PC-3 (cell line): ENCODE data around the gene CD164L2. TPM values are rescaled to one million over a fixed set of nuclear protein-coding genes. Genes with fewer than 3 reads are reported as not detected.

ENCODE experiments used
- ATAC-seq: fragments of 200-7000 bp; cut with Tn5 transposase; 2 replicates; pipeline ENCODE4 v1.9.1; 2020; ENCODE audit warnings: mild to moderate bottlenecking, moderate library complexity
- BruUV-seq: library from RNA; stranded (reverse); fragments of 400-500 nt; replicated peaks from 2 replicates; lab custom pipeline; 2021; lab: Mats Ljungman, UMichigan
- CTCF ChIA-PET: fragments of 300-600 bp; sonication (Branson Sonifier 250); formaldehyde crosslinking; loops from one replicate; lab custom pipeline; 2022; ENCODE audit warnings: antibody characterized with exemption; lab: Charles Lee
- POLR2A ChIA-PET: fragments of 300-600 bp; sonication (Branson Sonifier 250); formaldehyde crosslinking; loops from one replicate; lab custom pipeline; 2022; ENCODE audit warnings: antibody characterized with exemption; ENCODE audit not compliant: unreplicated experiment; lab: Charles Lee
- DNase-seq: peaks from one replicate; pipeline ENCODE4 v3.0.0-alpha.2; 2015
- H2AFZ ChIP-seq: fragments of 300-600 bp; sonication (generic); 2 replicates; pipeline ENCODE4 v1.6.0; 2016; ENCODE audit warnings: antibody characterized with exemption, low read length
- H3F3A ChIP-seq: fragments of 300-600 bp; sonication (generic); one replicate; pipeline ENCODE4 v1.6.0; 2017; ENCODE audit warnings: antibody characterized with exemption, low read length, control low read depth, mild to moderate bottlenecking; ENCODE audit not compliant: unreplicated experiment
- H3K27ac ChIP-seq: fragments of 300-600 bp; sonication (generic); 2 replicates; pipeline ENCODE4 v1.5.1; 2016; ENCODE audit warnings: mild to moderate bottlenecking, low read length
- H3K27me3 ChIP-seq: fragments of 300-600 bp; sonication (generic); 2 replicates; pipeline ENCODE4 v1.6.1; 2016; ENCODE audit warnings: low read length, mixed read lengths
- H3K36me3 ChIP-seq: fragments of 300-600 bp; sonication (generic); 2 replicates; pipeline ENCODE4 v1.6.1; 2016; ENCODE audit warnings: low read depth, mixed run types, low read length, mixed read lengths
- H3K4me1 ChIP-seq: fragments of 300-600 bp; sonication (generic); 2 replicates; pipeline ENCODE4 v1.5.1; 2016; ENCODE audit warnings: low read length; ENCODE audit not compliant: insufficient read depth
- H3K4me2 ChIP-seq: fragments of 300-600 bp; sonication (generic); 2 replicates; pipeline ENCODE4 v1.6.0; 2016; ENCODE audit warnings: low read length
- H3K4me3 ChIP-seq: fragments of 300-600 bp; sonication (generic); 2 replicates; pipeline ENCODE4 v1.5.1; 2016; ENCODE audit warnings: mild to moderate bottlenecking, low read length, mixed read lengths
- H3K79me2 ChIP-seq: fragments of 300-600 bp; sonication (generic); 2 replicates; pipeline ENCODE4 v1.6.1; 2017; ENCODE audit warnings: low read length, mixed read lengths
- H3K9ac ChIP-seq: fragments of 300-600 bp; sonication (generic); 2 replicates; pipeline ENCODE4 v1.6.0; 2016; ENCODE audit warnings: mild to moderate bottlenecking, low read length
- H3K9me2 ChIP-seq: fragments of 300-600 bp; sonication (generic); replicated peaks from 2 replicates; pipeline ENCODE4 v1.6.1; 2016; ENCODE audit warnings: mixed run types, low read length, mixed read lengths
- H3K9me3 ChIP-seq: fragments of 300-600 bp; sonication (generic); 2 replicates; pipeline ENCODE4 v1.6.1; 2016; ENCODE audit warnings: low read length, mixed read lengths
- H4K20me1 ChIP-seq: fragments of 300-600 bp; sonication (generic); 2 replicates; pipeline ENCODE4 v1.6.1; 2016; ENCODE audit warnings: low read length, mixed read lengths
- EZH2 ChIP-seq: fragments of 300-600 bp; sonication (generic); IDR thresholded peaks from one replicate; pipeline ENCODE4 v1.6.1; 2017; ENCODE audit warnings: antibody characterized with exemption, mild to moderate bottlenecking, low read length; ENCODE audit not compliant: unreplicated experiment
- EZH2phosphoT487 ChIP-seq: fragments of 300-600 bp; sonication (generic); IDR thresholded peaks from 2 replicates; pipeline ENCODE4 v1.6.1; 2018; ENCODE audit warnings: mild to moderate bottlenecking, antibody characterized with exemption, low read length, borderline replicate concordance
- intact Hi-C: fragments of 100-400 bp; cut with micrococcal nuclease; formaldehyde crosslinking; loops from 2 replicates; pipeline ENCODE4 v1.9.0; 2023
- total RNA-seq: library from RNA; depleted of rRNA; stranded (reverse); fragments of >200 nt; gene quantifications from 2 replicates; pipeline ENCODE4 v1.2.3, GENCODE V29; 2014
- TF ChIP-seq, protein P1 (sequence below): fragments of 300-600 bp; sonication (generic); conservative IDR thresholded peaks from 2 replicates; pipeline ENCODE4 v1.5.1; 2017; ENCODE audit warnings: antibody characterized with exemption, low read depth, mild to moderate bottlenecking, low read length

Gene CD164L2
- total RNA-seq, 1 experiment from 2014 or later: 0.47 TPM

- intact Hi-C loops: no loop called here
- CTCF ChIA-PET: no interaction called here
These were observed 528 bp upstream of the CD164L2 start for GRCh38 chr1:27383661-27384060.

DNA sequence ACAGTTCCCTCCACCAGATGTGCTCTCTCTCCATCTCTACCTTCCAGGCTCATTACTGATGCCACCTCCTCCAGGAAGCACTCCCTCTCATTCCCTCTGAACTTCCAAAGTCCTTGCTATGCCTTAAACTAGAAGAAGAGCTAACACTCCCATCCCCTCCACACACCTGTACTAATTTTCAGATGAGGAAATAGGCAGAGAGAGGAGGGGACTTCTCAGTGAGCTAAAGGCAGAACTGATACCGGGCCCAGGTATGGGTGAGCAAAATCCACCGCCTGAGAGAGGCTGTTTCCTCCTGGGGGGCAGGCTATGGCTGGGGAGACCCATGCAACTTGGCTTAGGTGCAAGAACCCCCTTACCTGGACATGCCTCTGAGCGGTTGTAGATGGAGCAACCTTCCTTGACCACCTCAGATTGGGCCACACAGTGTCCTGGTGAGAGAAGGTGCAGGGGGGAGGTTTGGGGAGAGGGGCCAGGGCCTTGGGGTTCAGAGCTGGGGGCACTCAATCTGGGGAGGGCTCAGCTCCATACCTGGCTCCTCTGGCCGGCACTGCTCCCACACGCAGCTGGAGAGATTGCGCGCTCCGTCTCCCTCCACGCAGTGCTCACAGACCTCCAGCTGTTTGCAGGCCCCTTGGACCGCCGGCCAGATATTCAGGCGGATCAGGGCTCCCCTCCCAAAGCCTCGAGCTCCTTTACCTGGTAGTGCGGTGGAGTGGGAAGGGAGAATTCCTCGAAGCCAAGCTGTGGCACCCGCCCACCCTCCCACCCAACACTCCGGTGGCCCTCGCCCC, 967 bp downstream of the CD164L2 start:
- POLR2A ChIA-PET: no interaction called here
- H3K79me2 ChIP-seq: no peaks in the 10 kb centered on the region
- TF ChIP-seq EZH2phosphoT487: no peak
- TF ChIP-seq EZH2: no peak
- TF ChIP-seq, protein P1, sequence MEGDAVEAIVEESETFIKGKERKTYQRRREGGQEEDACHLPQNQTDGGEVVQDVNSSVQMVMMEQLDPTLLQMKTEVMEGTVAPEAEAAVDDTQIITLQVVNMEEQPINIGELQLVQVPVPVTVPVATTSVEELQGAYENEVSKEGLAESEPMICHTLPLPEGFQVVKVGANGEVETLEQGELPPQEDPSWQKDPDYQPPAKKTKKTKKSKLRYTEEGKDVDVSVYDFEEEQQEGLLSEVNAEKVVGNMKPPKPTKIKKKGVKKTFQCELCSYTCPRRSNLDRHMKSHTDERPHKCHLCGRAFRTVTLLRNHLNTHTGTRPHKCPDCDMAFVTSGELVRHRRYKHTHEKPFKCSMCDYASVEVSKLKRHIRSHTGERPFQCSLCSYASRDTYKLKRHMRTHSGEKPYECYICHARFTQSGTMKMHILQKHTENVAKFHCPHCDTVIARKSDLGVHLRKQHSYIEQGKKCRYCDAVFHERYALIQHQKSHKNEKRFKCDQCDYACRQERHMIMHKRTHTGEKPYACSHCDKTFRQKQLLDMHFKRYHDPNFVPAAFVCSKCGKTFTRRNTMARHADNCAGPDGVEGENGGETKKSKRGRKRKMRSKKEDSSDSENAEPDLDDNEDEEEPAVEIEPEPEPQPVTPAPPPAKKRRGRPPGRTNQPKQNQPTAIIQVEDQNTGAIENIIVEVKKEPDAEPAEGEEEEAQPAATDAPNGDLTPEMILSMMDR: no peak
- no peaks in the 10 kb centered on the region for H3K9me3 ChIP-seq
- no peak overlapping the region for H3K9ac ChIP-seq
- no peaks in the 10 kb centered on the region for H3K27me3 ChIP-seq
- no peak for ATAC-seq
- no peak overlapping the region for H2AFZ ChIP-seq
- no peak overlapping the region for H3K4me3 ChIP-seq
- intact Hi-C loops: no loop called here
- no peaks in the 10 kb centered on the region for H3K36me3 ChIP-seq
- H3K4me1 ChIP-seq: no peaks in the 10 kb centered on the region
- no TSS peak for BruUV-seq
- H3K27ac ChIP-seq: no peak overlapping the region
- H3K4me2 ChIP-seq: no peak overlapping the region
- no peaks in the 10 kb centered on the region for H3F3A ChIP-seq
- no peaks in the 10 kb centered on the region for H3K9me2 ChIP-seq
- DNase-seq: no peak
- no peaks in the 10 kb centered on the region for H4K20me1 ChIP-seq
- CTCF ChIA-PET: no interaction called here

More at GRCh38 chr1:27383661-27384060, 528 bp upstream of the CD164L2 start:
- Histone ChIP-seq H3K9ac (no peak overlapping the region), H3K4me3 (no peak overlapping the region), H3K9me2 (no peaks in the 10 kb centered on the region), H3F3A (no peaks in the 10 kb centered on the region), H3K27ac (no peak overlapping the region), H3K4me2 (no peak overlapping the region), H4K20me1 (no peaks in the 10 kb centered on the region), H3K36me3 (no peaks in the 10 kb centered on the region), H3K9me3 (no peaks in the 10 kb centered on the region), H3K27me3 (no peaks in the 10 kb centered on the region), H3K4me1 (no peaks in the 10 kb centered on the region), H2AFZ (no peak overlapping the region), H3K79me2 (no peaks in the 10 kb centered on the region)
- DNase-seq: no peak
- no peak for TF ChIP-seq EZH2phosphoT487
- no peak for TF ChIP-seq EZH2
- TF ChIP-seq, protein P1: no peak
- ATAC-seq: no peak
- BruUV-seq: no TSS peak
- POLR2A ChIA-PET: no interaction called here
